HG03039 (cell line): Measurements from ENCODE around the gene BHLHE41.

ENCODE experiments used
- ATAC-seq: cut with Tn5 transposase; IDR thresholded peaks from one replicate; pipeline ENCODE4 v1.9.1; 2021; ENCODE audit warnings: mild to moderate bottlenecking, moderate library complexity; ENCODE audit not compliant: unreplicated experiment

Gene BHLHE41

GRCh38 chr12:26135010-26135420 lies 10.2 kb upstream of the BHLHE41 start:
- no peak for ATAC-seq

- no peak for ATAC-seq
Measured at GRCh38 chr12:26134540-26134939, 9.7 kb upstream of the BHLHE41 start.

- no peak for ATAC-seq
Measured at GRCh38 chr12:26133521-26133920, 8.7 kb upstream of the BHLHE41 start.

- no peak for ATAC-seq
Measured at GRCh38 chr12:26132866-26133265, 8.0 kb upstream of the BHLHE41 start.

- no peak for ATAC-seq
Measured at GRCh38 chr12:26131936-26132335, 7.1 kb upstream of the BHLHE41 start.

- ATAC-seq: no peak
Measured at GRCh38 chr12:26130728-26131127, 5.9 kb upstream of the BHLHE41 start.

- ATAC-seq: no peak
Measured at GRCh38 chr12:26128168-26128567, 3.3 kb upstream of the BHLHE41 start.

- no peak for ATAC-seq
Measured at GRCh38 chr12:26127404-26127803, 2.6 kb upstream of the BHLHE41 start.

- ATAC-seq: no peak
Measured at GRCh38 chr12:26126340-26127284, 1.8 kb upstream of the BHLHE41 start.

GRCh38 chr12:26125400-26126339 lies 833 bp upstream of the BHLHE41 start:
- ATAC-seq: no peak

- ATAC-seq: no peak
Measured at GRCh38 chr12:26123482-26123980, 1.3 kb downstream of the BHLHE41 start.

GRCh38 chr12:26122681-26123481 lies 2.0 kb downstream of the BHLHE41 start:
- ATAC-seq: no peak

GRCh38 chr12:26122061-26122680 lies 2.7 kb downstream of the BHLHE41 start:
- no peak for ATAC-seq

GRCh38 chr12:26121323-26122060 lies 3.3 kb downstream of the BHLHE41 start:
- no peak for ATAC-seq

- no peak for ATAC-seq
Measured at GRCh38 chr12:26120561-26121274, 4.1 kb downstream of the BHLHE41 start.

GRCh38 chr12:26119391-26119989 lies 5.3 kb downstream of the BHLHE41 start:
- no peak for ATAC-seq

GRCh38 chr12:26118308-26118707 lies 6.5 kb downstream of the BHLHE41 start:
- ATAC-seq: no peak
